Activated CD8-positive, alpha-beta memory T cell treated with anti-CD3 and anti-CD28 coated beads for 36 hours (primary cell): ENCODE data around the gene ANXA6. TPM values are rescaled to one million over a fixed set of nuclear protein-coding genes. Genes with fewer than 3 reads are reported as not detected.
"Not testable (repeated sequence)": the region's sequence is repeated elsewhere in the genome, so short reads cannot be mapped to it uniquely, and the experiment has no call there.

Experiments used
- CTCF ChIA-PET: fragments of 350-600 bp; sonication (Branson Sonifier 250); formaldehyde crosslinking; loops from one replicate; lab custom pipeline; 2021; ENCODE audit warnings: antibody characterized with exemption; lab: Charles Lee
- POLR2A ChIA-PET: fragments of 350-600 bp; sonication (Branson Sonifier 250); formaldehyde crosslinking; loops from one replicate; lab custom pipeline; 2021; ENCODE audit warnings: antibody characterized with exemption; lab: Charles Lee
- total RNA-seq, 2 experiments: library from RNA; stranded (reverse); gene quantifications; one replicate each; pipeline ENCODE4 v1.2.3, GENCODE V29; 2021

The ANXA6 gene
- total RNA-seq, 2 experiments from 2014 or later, result 480 to 490 TPM

DNA sequence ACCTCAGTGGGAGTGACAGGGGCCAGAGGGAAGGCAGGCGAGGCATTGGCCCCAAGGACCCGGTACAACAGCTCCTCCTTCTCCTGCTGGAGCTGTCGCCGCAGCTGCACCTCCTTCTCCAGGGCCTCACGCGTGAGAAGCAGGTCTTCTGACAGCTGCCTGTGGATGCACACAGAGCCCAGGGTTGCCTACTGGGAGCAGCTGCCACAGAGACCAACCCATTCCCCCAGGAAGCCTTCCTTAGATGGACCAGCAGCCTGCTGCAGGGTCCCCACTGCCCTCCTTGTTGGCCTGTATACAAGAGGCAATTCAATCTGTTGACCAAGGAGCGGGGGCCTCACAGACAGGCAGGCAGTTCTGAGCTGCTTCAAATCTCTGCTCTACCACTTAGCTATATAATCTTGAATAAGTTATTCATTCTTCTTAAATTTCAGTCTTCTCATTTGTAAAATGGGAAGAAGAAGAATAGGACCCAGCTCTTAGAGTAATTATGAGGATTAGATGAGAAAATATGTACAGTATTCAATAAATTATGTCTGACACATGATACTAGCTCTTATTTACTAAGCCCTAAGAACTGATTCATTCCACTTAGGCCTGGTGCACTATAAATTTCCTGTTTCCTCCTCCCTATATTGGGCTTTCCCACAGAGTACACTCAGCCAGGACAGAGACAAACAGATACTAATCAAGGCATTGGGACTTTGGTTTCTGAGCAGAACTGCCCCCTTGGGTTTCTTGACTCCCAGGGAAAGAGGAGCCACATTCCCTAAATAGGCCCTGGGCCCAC, 26.1 kb upstream of the ANXA6 start:
- ChIA-PET POLR2A (no interaction called here), CTCF (interaction anchor here (1.6 kb wide), 1 partner anchor 19 kb away, joined by 5 read pairs; no protein-coding TSS in a partner anchor)

DNA sequence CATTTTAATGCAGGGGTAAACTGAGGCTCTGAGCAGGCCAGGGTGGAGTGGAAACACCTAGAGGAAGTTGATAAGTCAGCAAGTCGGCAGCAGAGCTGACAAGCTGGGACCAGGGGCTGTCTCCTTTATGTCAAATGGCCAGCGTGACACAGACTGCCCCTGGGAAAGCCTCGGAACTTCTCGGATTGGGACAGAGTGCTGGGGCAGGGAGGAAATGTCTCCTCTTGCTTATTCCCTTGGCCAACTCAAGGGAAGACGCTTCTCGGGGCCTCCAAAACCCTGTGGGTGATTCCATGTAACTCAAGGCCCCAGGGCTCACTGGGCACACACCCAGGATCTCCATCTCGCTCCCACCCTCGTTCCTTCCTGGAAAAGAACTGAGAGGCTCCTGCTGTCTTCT, 25.4 kb upstream of the ANXA6 start:
- ChIA-PET POLR2A (no interaction called here), CTCF (interaction anchor here (1.6 kb wide), 1 partner anchor 18 kb away, joined by 5 read pairs; no protein-coding TSS in a partner anchor)

DNA sequence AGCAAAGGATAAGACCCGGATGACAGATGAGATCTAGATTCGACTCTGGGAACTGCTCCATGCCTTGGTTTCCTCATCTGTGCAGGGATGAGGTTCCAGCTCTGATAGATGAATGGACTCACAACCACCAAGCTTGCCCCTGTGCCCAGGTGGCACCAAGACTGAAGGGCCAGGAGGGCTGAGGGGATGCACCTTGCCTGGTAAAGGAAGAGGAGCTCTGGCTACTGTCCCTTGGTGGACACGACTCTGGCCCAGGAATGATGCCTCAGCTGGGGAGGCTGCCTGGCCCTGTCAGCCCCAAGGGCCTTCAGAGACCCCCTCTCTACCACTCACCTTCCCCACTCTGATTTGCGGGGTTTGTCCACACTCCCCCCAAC, 24.9 kb upstream of the ANXA6 start:
- ChIA-PET CTCF (interaction anchor here (1.6 to 1.9 kb wide), 2 partner anchors 18 kb away, joined by 4 to 5 read pairs; no protein-coding TSS in a partner anchor), POLR2A (no interaction called here)

GRCh38 chr5:151181818-151182523, 24.4 kb upstream of the ANXA6 start:
- ChIA-PET POLR2A (no interaction called here), CTCF (interaction anchor here (1.9 kb wide), 1 partner anchor 17 kb away, joined by 4 read pairs; no protein-coding TSS in a partner anchor)

DNA sequence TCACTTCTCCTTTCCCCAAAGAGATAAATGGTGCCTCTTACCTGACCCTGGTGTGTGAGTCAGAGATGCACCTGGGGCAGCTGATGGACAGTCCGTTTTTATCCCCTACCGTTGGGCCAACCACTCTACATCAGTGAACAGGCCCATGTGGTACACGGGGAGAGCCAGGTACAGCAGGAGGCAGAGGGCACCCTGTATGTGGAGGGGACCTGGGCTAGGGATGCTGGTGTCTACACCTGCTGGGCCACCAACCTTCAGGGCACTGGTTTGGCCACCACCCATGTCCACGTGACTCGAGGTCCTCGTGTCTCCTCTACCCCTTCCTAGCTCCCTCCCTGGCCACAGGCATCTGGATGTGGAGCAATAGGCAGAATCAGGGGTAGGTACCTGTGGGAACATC, 22.7 kb upstream of the ANXA6 start:
- CTCF ChIA-PET, result interaction anchor here (0.6 kb wide), 1 partner anchor 13 kb away, joined by 3 read pairs; no protein-coding TSS in a partner anchor
- POLR2A ChIA-PET, result no interaction called here

- POLR2A ChIA-PET, result no interaction called here
Measured at GRCh38 chr5:151179489-151179840, 21.9 kb upstream of the ANXA6 start.

GRCh38 chr5:151178777-151179488, 21.4 kb upstream of the ANXA6 start:
- ChIA-PET POLR2A (interaction anchor here (0.6 kb wide), 1 partner anchor 148 kb away, joined by 7 read pairs; no protein-coding TSS in a partner anchor), CTCF (no interaction called here)

More at GRCh38 chr5:151179489-151179840, 21.9 kb upstream of the ANXA6 start:
- CTCF ChIA-PET, result no interaction called here

DNA sequence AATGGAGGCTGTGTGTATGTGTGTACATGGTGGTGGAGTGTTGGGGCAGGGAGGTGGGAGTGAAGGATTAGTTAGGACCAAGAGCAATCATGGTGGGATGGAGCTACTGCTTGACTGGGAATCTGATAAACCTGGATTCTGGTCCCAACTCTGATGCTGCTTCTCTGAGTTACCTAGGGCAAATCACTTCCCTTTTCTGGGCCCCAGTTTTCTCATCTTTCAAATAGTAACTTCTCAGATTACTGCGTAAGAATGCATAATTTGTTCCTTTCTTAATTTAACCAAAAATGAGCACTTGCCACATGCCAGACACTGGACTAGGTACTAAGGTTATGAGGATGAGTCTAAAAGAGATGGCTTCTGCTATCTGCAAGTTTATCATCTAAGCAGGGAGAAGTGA, 20.8 kb upstream of the ANXA6 start:
- POLR2A ChIA-PET, result interaction anchor here (0.6 kb wide), 1 partner anchor 148 kb away, joined by 7 read pairs; no protein-coding TSS in a partner anchor
- CTCF ChIA-PET, result interaction anchor here (0.8 kb wide), 1 partner anchor 43 kb away, joined by 3 read pairs; no protein-coding TSS in a partner anchor

DNA sequence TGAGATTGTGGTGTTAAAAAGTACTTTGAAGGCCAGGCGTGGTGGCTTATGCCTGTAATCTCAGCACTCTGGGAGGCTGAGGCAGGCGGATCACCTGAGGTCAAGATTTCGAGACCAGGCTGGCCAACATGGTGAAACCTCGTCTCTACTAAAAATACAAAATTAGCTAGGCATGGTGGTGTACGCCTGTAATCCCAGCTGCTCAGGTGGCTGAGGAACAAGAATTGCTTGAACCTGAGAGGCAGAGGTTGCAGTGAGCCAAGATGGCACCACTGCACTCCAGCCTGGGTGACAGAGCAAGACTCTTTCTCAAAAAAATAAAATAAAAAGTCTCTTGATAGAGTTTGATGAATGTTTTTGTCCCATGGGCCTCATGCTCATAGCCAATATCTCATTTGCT, 18.7 kb upstream of the ANXA6 start:
- POLR2A ChIA-PET, result not testable (repeated sequence)
- CTCF ChIA-PET, result interaction anchor here (1.8 kb wide), 1 partner anchor 9 kb away, joined by 7 read pairs; no protein-coding TSS in a partner anchor

GRCh38 chr5:151174612-151175101, 17.1 kb upstream of the ANXA6 start:
- CTCF ChIA-PET, result no interaction called here
- POLR2A ChIA-PET, result no interaction called here

GRCh38 chr5:151173711-151174611, 16.4 kb upstream of the ANXA6 start:
- CTCF ChIA-PET, result interaction anchor here (1.7 kb wide), 1 partner anchor 48 kb away, joined by 3 read pairs; no protein-coding TSS in a partner anchor
- POLR2A ChIA-PET, result no interaction called here

- POLR2A ChIA-PET, result no interaction called here
- CTCF ChIA-PET, result interaction anchor here (0.7 to 1.9 kb wide), 3 partner anchors 26 to 120 kb away, joined by 3 to 5 read pairs (median 4); no protein-coding TSS in a partner anchor
Measured at GRCh38 chr5:151171529-151171928, 13.9 kb upstream of the ANXA6 start.

DNA sequence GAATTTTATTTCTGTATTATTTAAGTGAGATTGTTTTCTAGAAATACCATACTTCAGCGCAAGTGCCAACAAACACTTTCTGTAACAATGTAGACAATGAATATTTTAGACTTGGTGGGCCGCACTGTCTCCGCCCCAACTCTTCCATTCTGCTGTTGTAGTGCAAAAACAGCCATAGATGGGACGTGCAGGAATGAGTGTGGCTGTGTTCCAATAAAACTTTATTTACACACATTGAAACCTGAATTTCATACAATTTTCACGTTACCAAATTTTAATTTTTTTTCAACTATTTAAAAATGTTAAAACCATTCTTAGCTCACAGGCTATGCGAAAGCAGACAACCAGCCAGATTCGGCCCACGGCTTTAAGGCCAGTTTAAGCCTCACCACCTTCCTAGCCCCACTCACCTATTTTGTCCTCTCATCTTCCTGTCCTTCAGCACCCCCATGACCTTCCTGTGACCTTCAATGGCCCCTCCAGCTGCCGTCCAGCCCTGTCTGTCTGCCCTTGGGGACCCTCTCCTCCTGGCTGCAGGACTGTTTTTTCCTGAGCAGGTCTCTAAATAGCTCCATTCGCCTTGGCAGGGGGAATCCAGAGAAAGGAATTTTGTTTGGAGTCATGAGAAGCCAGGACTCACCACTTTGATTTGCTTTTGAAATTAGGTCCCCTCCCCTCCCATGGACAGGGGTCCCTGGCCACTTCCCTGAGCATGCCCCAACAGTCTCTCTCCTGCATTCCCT, 11.2 kb upstream of the ANXA6 start:
- ChIA-PET POLR2A (no interaction called here), CTCF (interaction anchor here (0.6 to 7.6 kb wide), 7 partner anchors 8 to 166 kb away, joined by 3 to 94 read pairs (median 4); no protein-coding TSS in a partner anchor)

DNA sequence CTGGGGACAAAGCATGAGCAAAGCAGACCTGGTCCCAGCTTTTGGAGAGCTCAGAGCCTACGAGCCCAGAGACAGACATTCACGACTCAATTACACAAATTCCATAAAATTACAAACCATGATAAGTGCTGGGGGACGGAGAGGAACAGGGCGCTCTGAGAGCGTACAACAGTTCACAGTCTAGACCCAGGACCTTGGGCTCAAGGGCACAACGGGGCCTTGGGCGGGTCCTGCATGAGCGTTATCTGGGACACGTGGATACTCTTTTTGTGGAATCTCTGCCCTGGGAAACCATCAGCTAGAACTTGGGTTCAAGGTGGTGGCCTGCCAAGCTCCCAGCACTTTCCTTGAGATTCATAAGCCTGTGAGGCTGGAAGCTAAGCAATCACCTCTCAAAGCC, 9.4 kb upstream of the ANXA6 start:
- ChIA-PET POLR2A (no interaction called here), CTCF (interaction anchor here (0.6 to 7.6 kb wide), 7 partner anchors 10 to 116 kb away, joined by 3 to 94 read pairs (median 5); no protein-coding TSS in a partner anchor)

GRCh38 chr5:151164687-151165392, 7.3 kb upstream of the ANXA6 start:
- ChIA-PET POLR2A (interaction anchor here (2.5 kb wide), 1 partner anchor 39 kb away, joined by 10 read pairs; no protein-coding TSS in a partner anchor), CTCF (interaction anchor here (0.7 to 7.6 kb wide), 36 partner anchors 11 to 438 kb away, joined by 3 to 94 read pairs (median 4); partner anchors contain the start of gene CCDC69)

GRCh38 chr5:151162776-151163175, 5.2 kb upstream of the ANXA6 start:
- ChIA-PET POLR2A (interaction anchor here (1.4 to 2.5 kb wide), 2 partner anchors 37 to 45 kb away, joined by 4 to 10 read pairs; no protein-coding TSS in a partner anchor), CTCF (interaction anchor here (0.9 to 7.6 kb wide), 4 partner anchors 12 to 46 kb away, joined by 4 to 94 read pairs (median 18); no protein-coding TSS in a partner anchor)
